Keratinocyte (primary cell): ENCODE data around the gene HDAC1. TPM values are rescaled to one million over a fixed set of nuclear protein-coding genes. Genes with fewer than 3 reads are reported as not detected.

ENCODE experiments used
- DNase-seq: peaks from one replicate; pipeline ENCODE4 v3.0.0-alpha.2; 2011; ENCODE audit warnings: low read depth, missing footprints, low spot score
- FAIRE-seq: peaks from 2 replicates; lab custom pipeline; 2011; peaks lifted over from hg19 to GRCh38; lab: Jason Lieb, UNC
- H2AFZ ChIP-seq: 2 replicates; pipeline ENCODE4 v1.6.0; 2012; ENCODE audit warnings: low read length, control low read depth, inconsistent platforms; ENCODE audit not compliant: control insufficient read depth
- H3K27ac ChIP-seq: 2 replicates; pipeline ENCODE4 v1.5.1; 2011; ENCODE audit warnings: low read length; ENCODE audit not compliant: control insufficient read depth, insufficient read depth
- H3K27me3 ChIP-seq: 3 replicates; pipeline ENCODE4 v1.6.0; 2011; ENCODE audit warnings: low read length; ENCODE audit not compliant: control insufficient read depth, insufficient read depth; ENCODE audit errors: extremely low read depth
- H3K36me3 ChIP-seq, 2 experiments: 2 replicates in 1 of 2; 3 replicates in 1 of 2; pipeline ENCODE4 v1.5.1; 2011; ENCODE audit warnings: low read length in 2 of 2, mild to moderate bottlenecking in 1 of 2; ENCODE audit not compliant: control insufficient read depth in 2 of 2, insufficient read depth in 2 of 2; ENCODE audit errors: extremely low read depth in 1 of 2
- H3K4me1 ChIP-seq: 3 replicates; pipeline ENCODE4 v1.5.1; 2011; ENCODE audit warnings: low read length; ENCODE audit not compliant: control insufficient read depth, insufficient read depth; ENCODE audit errors: extremely low read depth
- H3K4me2 ChIP-seq: 3 replicates; pipeline ENCODE4 v1.6.0; 2011; ENCODE audit warnings: low read depth, low read length; ENCODE audit not compliant: control insufficient read depth, insufficient read depth; ENCODE audit errors: extremely low read depth
- H3K4me3 ChIP-seq, 3 experiments: fragments of 200-600 bp in 1 of 3; sonication (generic) in 1 of 3; 2 replicates in 2 of 3; 3 replicates in 1 of 3; pipeline ENCODE4 v1.5.1; 2011 to 2016; ENCODE audit warnings: low read length in 3 of 3, mild to moderate bottlenecking in 3 of 3, control low read depth in 2 of 3, inconsistent platforms in 1 of 3, low read depth in 1 of 3, mixed read lengths in 1 of 3, mixed run types in 1 of 3, moderate library complexity in 1 of 3; ENCODE audit not compliant: control insufficient read depth in 2 of 3, insufficient read depth in 2 of 3; ENCODE audit errors: extremely low read depth in 1 of 3
- H3K79me2 ChIP-seq: 2 replicates; pipeline ENCODE4 v1.6.0; 2012; ENCODE audit warnings: low read length; ENCODE audit not compliant: control insufficient read depth, insufficient read depth
- H3K9ac ChIP-seq: 3 replicates; pipeline ENCODE4 v1.6.0; 2011; ENCODE audit warnings: low read length; ENCODE audit not compliant: control insufficient read depth, insufficient read depth; ENCODE audit errors: extremely low read depth
- H3K9me1 ChIP-seq: 3 replicates; pipeline ENCODE4 v1.6.0; 2011; ENCODE audit warnings: low read length; ENCODE audit not compliant: control insufficient read depth, insufficient read depth; ENCODE audit errors: extremely low read depth
- H3K9me3 ChIP-seq: 2 replicates; pipeline ENCODE4 v1.5.1; 2012; ENCODE audit warnings: low read depth, low read length; ENCODE audit not compliant: control insufficient read depth
- H4K20me1 ChIP-seq: 3 replicates; pipeline ENCODE4 v1.6.0; 2011; ENCODE audit warnings: low read length; ENCODE audit not compliant: control insufficient read depth, insufficient read depth; ENCODE audit errors: extremely low read depth
- CTCF ChIP-seq, 3 experiments: IDR thresholded peaks in 1 of 3; conservative IDR thresholded peaks in 1 of 3; optimal IDR thresholded peaks in 1 of 3; 2 replicates in 2 of 3; 3 replicates in 1 of 3; pipeline versions ENCODE3 to v1.5.1; 2011; ENCODE audit warnings: low read length in 3 of 3, mild to moderate bottlenecking in 3 of 3, moderate library complexity in 2 of 3, control low read depth in 1 of 3, inconsistent platforms in 1 of 3; ENCODE audit not compliant: insufficient read depth in 2 of 3; ENCODE audit errors: extremely low read depth in 1 of 3
- EZH2 ChIP-seq: IDR thresholded peaks from one replicate; pipeline ENCODE4 v1.6.1; 2012; ENCODE audit warnings: inconsistent platforms, mild to moderate bottlenecking, low read length, moderate library complexity
- dilution Hi-C: fragments of 300-500 bp; cut with MboI; formaldehyde crosslinking; loops from one replicate; pipeline ENCODE4 v1.7.0; 2020; ENCODE audit warnings: low sequenced_read_pairs; ENCODE audit not compliant: extremely low pct_ligation_motif_present
- polyA plus RNA-seq, 5 experiments: library from polyadenylated mRNA; depleted of rRNA in 3 of 5; stranded (reverse) in 3 of 5; stranded (forward) in 1 of 5; unstranded in 1 of 5; fragments of >200 nt; gene quantifications; 1 replicate in 1 of 5; 2 replicates in 3 of 5; 3 replicates in 1 of 5; pipeline versions ENCODE4 v1.2.1 to v1.2.3, GENCODE V29; 2011 to 2012; ENCODE audit warnings: missing spikeins in 2 of 5, low read depth in 1 of 5, low replicate concordance in 1 of 5

Gene HDAC1
- polyA plus RNA-seq, 1 donor (not counting 4 experiments of a cell fraction or from before 2014, with no cell fraction given), result 198 TPM

GRCh38 chr1:32250893-32251716, 40.8 kb upstream of the HDAC1 start, which contains the start of gene LCK:
Gene LCK (plus strand): TSS chr1:32251265. CDS start chr1:32274330, 23,065 bp downstream.
- Histone ChIP-seq H3K79me2 (no peaks in the 10 kb centered on the region), H3K9me1 (no peaks in the 10 kb centered on the region), H3K27me3 (no peaks in the 10 kb centered on the region), H3K4me3 (no peak within 1 kb of the TSS), H3K4me2 (no peak within 1 kb of the TSS), H3K4me1 (peaks cover 17% of the 10 kb centered on the region), H3K27ac (no peak within 1 kb of the TSS), H2AFZ (no peak within 1 kb of the TSS), H3K9ac (no peak within 1 kb of the TSS), H3K36me3 (no peaks in the 10 kb centered on the region), H3K9me3 (no peaks in the 10 kb centered on the region), H4K20me1 (no peaks in the 10 kb centered on the region)
- no peak for TF ChIP-seq EZH2
- TF ChIP-seq CTCF (optimal IDR thresholded peaks at IDR 0.05 in 1 of 3, IDR thresholded peaks at IDR 0.05 in 1 of 3, conservative IDR thresholded peaks at IDR 0.05 in 1 of 3; ENCODE audit: extremely low read depth in 1 of 3, insufficient read depth in 2 of 3, low read length in 3 of 3), result no peak
- FAIRE-seq, result no peak
- no peak for DNase-seq
- dilution Hi-C loops, result no loop called here

GRCh38 chr1:32255072-32256071, 36.5 kb upstream of the HDAC1 start:
- FAIRE-seq, result no peak
- H3K4me3 ChIP-seq, result no peak overlapping the region
- dilution Hi-C loops, result no loop called here
- no peak for TF ChIP-seq CTCF (optimal IDR thresholded peaks at IDR 0.05 in 1 of 3, IDR thresholded peaks at IDR 0.05 in 1 of 3, conservative IDR thresholded peaks at IDR 0.05 in 1 of 3; ENCODE audit: extremely low read depth in 1 of 3, insufficient read depth in 2 of 3, low read length in 3 of 3)
- no peak for TF ChIP-seq EZH2
- H4K20me1 ChIP-seq, result no peaks in the 10 kb centered on the region
- no peaks in the 10 kb centered on the region for H3K9me3 ChIP-seq
- H3K4me1 ChIP-seq, result peaks cover 1% of the 10 kb centered on the region
- no peaks in the 10 kb centered on the region for H3K79me2 ChIP-seq
- no peak for DNase-seq
- no peaks in the 10 kb centered on the region for H3K9me1 ChIP-seq
- no peak overlapping the region for H3K27ac ChIP-seq
- H3K9ac ChIP-seq, result no peak overlapping the region
- no peak overlapping the region for H2AFZ ChIP-seq
- H3K36me3 ChIP-seq, result no peaks in the 10 kb centered on the region
- no peaks in the 10 kb centered on the region for H3K27me3 ChIP-seq
- H3K4me2 ChIP-seq, result no peak overlapping the region
